Camera-type eye (tissue), 1 donor: ENCODE results near the gene SLC12A8. TPM values are rescaled to one million over a fixed set of nuclear protein-coding genes. Genes with fewer than 3 reads are reported as not detected.

Experiments
- total RNA-seq: library from RNA; depleted of rRNA; stranded (reverse); fragments of >200 nt; gene quantifications from one replicate; pipeline ENCODE4 v1.2.3, GENCODE V29; 2014

Gene SLC12A8, protein sequence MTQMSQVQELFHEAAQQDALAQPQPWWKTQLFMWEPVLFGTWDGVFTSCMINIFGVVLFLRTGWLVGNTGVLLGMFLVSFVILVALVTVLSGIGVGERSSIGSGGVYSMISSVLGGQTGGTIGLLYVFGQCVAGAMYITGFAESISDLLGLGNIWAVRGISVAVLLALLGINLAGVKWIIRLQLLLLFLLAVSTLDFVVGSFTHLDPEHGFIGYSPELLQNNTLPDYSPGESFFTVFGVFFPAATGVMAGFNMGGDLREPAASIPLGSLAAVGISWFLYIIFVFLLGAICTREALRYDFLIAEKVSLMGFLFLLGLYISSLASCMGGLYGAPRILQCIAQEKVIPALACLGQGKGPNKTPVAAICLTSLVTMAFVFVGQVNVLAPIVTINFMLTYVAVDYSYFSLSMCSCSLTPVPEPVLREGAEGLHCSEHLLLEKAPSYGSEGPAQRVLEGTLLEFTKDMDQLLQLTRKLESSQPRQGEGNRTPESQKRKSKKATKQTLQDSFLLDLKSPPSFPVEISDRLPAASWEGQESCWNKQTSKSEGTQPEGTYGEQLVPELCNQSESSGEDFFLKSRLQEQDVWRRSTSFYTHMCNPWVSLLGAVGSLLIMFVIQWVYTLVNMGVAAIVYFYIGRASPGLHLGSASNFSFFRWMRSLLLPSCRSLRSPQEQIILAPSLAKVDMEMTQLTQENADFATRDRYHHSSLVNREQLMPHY
- 4.9 TPM for total RNA-seq

DNA sequence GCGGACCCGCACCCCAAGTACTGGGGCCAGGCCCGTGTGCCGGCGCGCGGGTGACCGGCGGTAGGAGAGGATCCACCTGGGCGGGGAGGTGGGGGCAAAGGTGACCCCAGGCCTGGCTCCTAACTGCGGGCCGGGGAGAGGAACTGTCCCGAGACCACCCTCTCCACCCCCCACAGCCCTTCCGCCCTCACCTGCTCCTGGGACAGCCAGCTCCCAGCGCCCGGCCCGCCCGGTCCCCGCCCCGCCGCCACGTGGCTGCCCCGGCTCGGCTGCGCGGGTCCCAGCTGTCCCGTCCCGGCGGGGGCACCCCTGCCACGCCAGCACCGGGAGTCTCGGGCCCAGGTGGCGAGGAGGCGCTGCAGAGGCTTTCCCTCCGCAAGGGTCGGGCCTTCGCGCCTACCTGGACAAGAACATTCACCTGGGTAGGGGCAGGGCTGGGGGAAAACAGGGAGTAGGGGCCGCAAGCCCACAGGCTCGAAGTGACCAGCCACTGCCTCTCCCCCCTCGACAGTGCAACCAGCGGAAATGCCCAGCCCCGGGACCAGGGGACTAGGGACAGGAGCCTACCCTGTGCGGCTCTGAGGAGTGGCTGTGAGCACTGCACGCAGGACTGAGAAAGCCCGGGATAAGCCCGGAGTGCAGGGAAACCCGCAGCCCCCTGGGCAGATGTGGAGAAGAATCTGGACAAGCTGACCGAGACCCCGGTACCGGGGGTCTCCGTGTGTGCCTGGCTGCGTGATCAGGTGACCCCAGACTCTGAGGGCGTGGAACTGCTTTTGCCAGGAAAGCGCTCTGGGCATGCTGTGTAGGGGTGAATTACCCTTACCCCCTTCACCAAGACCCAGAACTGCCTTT lies at the start of gene SLC12A8:
Gene SLC12A8 (minus strand): TSS at position 240 of the 855 bp plus-strand sequence. CDS start 1,399 bp downstream, outside the sequence.

DNA sequence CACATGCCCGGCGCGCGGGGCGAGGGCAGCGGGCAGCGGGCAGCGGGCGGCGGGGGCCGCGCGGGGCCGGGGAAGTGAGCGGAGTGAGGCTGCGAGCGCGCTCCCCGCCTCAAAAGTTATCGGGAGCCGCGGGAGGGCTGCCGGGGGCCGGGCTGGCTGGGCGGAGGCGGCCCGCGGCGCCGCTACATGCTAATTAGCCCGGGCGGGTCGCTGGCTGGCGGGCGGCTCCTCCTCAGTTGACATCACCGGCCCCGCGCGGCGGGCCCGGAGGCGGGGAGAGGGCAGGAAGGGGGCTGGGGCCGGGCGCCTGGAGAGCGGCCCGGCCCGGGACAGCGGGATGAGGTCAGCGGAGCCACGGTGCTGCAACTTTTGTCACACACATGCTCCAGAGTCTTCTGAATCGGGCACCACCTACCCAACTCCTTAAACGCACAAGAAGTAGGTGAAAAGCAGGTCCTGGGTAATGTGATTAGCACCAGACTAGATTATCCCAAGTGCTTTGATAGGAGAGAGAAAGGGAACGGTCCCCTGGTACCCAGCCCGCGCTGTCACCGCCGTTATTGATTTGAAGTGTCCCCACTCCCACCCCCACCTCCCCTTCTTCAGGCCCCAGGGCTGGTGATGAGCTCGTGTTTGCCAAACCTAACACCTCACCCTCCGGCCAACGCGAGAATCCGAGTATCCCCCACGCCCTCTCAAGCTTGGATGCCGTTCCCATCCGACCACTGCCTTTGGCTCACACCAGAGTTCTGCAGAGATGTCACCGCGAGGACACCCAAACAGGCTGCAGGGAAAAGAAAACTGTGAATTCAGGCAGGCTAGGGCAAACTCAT lies 156.4 kb downstream of the SLC12A8 start, which contains the start of gene HEG1:
Gene HEG1 (minus strand): TSS at position 85 of the 833 bp plus-strand sequence. CDS start 107 bp downstream, outside the sequence.

Other genes with a start within 250 kb of the SLC12A8 start
- gene HEG1, start 156.8 kb downstream of the SLC12A8 start, total RNA-seq, result 89.8 TPM
- gene ZNF148, start 162.6 kb upstream of the SLC12A8 start, total RNA-seq, result 60.5 TPM